ACHN (cell line): ENCODE data around the gene OPHN1.
"Not testable (repeated sequence)": the region's sequence is repeated elsewhere in the genome, so short reads cannot be mapped to it uniquely, and the experiment has no call there.

ENCODE experiments used
- DNase-seq: peaks from one replicate; pipeline ENCODE4 v3.0.0-alpha.2; 2015
- in situ Hi-C: cut with HindIII; loops from 2 replicates; pipeline ENCODE4 v1.10.0; 2017; ENCODE audit warnings: low sequenced_read_pairs, low pct_ligation_motif_present, low pct_unique_long_range_greater_than_20kb

The OPHN1 gene

DNA sequence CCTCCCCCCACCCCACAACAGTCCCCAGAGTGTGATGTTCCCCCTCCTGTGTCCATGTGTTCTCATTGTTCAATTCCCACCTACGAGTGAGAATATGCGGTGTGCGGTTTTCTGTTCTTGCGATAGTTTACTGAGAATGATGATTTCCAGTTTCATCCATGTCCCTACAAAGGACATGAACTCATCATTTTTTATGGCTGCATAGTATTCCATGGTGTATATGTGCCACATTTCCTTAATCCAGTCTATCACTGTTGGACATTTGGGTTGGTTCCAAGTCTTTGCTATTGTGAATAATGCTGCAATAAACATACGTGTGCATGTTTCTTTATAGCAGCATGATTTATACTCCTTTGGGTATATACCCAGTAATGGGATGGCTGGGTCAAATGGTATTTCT lies 55.7 kb downstream of the OPHN1 start:
- in situ Hi-C loops, DNase-seq: not testable (repeated sequence)

DNA sequence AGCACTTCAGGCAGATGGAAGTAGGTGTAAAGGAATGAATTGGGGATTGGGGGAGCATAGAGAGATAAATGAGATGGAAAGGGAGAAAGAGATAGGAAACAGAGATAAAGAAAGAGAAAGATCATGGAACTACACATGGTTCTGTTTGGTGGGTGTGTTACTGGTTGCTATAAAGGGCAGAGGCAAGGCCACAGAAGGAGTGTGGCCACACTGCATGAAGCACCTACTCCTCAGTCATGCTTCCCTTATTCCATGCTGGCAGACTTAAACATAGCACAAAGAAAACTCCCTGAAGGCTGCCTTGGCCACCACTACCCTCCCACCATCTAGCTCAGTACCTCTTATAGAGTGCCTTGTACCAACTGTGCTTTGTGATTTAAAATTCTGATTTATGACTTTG lies 56.9 kb downstream of the OPHN1 start:
- no peak for DNase-seq
- in situ Hi-C loops: no loop called here

DNA sequence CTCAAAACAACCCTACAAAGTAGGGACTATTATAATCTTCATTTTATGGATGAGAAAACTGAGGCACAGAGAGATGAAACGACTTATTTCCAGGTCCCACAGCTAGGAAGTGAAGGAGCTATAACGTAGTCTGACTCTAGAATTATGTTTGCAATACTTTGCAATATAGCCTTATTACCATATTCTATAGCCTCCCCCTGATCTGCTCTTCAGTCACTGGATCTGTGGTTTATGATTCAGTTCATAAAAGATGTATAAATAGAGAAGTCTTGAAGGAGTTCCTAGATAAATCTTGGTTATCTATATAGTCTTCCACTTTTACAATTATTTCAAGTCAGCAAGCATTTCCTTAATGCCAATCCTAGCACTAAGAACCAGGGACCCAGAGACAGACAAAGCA lies 57.5 kb downstream of the OPHN1 start:
- in situ Hi-C loops: no loop called here
- no peak for DNase-seq

DNA sequence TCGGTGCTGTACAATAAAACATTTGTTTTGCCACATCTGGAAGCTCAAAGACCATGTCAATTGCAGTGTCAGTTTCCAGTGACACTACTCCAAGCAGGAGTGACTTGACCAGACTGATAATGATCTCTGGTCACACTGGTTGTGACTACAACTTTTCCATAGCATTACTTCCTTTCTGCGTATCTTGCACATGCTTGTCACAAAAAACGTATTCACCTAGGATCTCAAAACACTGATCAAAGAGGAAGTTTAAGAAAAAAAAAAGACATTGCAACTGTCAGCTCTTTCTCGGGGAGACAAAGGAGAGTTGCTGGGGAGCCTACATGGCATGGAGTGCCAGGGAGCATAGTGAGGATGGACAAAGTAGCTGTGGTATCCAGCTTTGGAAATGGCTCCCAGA lies 60.6 kb downstream of the OPHN1 start:
- in situ Hi-C loops: no loop called here
- DNase-seq: no peak

DNA sequence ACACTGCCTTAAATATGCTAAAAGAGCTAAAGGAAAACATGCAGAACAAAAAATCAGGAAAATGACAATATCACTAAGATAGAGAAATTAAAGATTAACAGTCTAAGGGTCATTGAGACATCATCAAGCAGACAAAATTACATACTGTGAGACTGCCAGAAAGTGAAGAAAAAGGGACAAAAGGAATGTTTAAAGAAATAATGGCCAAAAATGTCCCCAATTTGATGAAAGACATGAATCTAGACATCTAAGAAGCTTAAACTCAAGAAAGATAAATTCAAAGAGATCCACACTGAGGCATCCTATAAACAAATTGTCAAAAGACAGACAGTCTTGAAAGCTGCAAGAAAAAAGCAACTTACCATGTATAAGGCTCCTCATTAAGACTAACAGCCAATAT lies 63.7 kb downstream of the OPHN1 start:
- DNase-seq: peak; percentile 1
- in situ Hi-C loops: no loop called here

DNA sequence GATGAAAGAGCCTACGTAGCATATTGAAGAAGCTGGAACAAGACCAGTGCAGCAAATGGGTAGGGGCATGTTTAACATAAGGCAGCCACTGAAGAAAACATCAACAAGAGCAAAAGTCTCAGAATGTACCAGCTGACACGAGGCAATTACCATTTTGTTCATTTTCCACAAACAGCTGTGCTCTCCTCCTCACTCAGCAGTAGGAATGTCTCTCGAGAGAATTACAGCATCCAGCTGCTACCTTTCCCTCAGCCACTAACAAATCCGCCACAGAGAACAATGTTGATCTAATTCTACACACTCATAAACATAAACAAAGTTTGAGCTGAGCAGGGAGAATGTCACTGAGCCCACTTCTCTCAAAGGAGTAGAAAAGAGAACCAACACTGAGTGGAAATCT lies 68.0 kb downstream of the OPHN1 start:
- in situ Hi-C loops: no loop called here
- no peak for DNase-seq

DNA sequence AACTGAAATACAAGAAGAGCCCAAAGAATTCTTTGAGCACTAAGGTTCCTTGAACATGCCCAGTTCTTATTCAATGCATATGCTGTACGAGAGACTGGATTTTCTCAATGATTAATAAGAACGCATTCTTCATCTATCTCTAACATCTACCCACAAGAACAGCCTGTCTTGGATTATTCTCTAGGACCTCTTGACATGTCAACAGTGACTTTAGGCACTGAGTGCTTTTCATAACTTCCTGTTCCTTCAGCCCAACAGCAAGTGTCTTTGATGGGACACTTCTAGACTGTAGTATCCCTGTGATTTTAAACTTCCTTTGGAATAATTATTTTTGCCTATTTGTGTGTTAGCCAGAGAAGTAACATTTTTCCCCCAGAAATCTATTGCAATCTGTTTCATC lies 69.3 kb downstream of the OPHN1 start:
- in situ Hi-C loops: no loop called here
- DNase-seq: no peak

DNA sequence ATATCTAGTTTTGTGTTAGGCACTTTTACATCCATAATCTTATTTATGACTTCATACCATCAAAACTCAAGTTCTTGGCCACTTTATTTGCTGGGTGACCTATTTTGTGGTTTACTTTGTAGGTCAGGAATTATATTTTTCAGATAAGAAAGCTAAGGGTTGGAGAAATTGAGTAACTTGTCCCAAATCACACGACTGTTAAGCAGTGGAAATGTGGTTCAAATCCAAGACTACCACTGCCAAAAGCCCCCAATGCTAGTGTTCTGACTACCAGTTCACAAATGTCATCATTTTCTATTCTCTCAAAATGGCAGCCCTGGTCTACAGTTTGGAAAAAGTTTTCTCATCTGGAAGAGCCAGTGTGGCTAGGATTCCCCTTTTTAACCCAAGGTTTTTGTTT lies 74.6 kb downstream of the OPHN1 start:
- no peak for DNase-seq
- in situ Hi-C loops: no loop called here

DNA sequence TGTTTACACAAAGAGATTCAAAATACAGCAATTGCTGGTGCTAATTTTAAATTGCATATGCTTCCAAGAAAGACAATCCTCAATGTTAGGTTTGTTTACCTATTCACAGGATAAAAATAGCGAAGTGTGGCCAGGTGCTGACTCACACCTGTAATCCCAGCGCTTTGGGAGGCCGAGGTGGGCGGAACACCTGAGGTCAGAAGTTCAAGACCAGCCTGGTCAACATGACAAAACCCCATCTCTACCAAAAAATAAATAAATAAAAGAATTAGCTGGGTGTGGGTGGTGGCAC lies 77.7 kb downstream of the OPHN1 start:
- no peak for DNase-seq

DNA sequence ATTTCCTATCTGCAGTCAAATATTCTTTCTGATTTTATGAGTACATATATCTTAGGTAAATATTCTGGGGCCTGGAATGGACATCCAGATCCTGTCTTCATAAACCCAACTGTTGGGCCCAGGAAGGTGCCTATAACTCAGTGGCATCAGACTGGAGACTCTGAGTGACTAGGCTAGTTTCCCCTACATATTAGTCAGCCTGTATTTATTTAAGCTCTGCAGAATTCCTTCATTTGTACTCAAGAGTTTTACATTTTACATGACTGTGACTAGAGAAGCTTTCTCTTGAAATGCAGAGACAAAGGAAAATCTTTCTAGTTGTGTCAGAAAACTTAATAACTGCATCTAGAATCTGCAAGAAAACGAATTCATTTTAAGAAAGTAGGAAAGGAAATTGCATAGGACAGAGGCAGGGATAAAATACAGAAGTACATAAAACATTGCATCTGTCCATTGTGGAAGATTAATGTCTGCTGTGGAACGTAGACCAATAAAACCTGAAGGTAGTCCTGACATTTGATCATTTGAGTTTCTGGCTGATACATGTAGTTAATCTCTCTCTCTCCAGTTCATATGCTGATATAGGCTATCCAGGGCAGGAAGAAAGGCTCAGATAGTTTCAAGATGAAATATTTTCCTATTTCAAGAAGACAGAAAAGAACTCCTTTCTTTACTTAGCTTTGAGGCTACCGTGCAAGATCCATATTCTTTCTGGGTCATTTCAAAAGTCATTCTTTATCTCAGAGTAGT lies 78.2 kb downstream of the OPHN1 start:
- in situ Hi-C loops: no loop called here

More for the DNA sequence above, 77.7 kb downstream of the OPHN1 start:
- in situ Hi-C loops: no loop called here

DNA sequence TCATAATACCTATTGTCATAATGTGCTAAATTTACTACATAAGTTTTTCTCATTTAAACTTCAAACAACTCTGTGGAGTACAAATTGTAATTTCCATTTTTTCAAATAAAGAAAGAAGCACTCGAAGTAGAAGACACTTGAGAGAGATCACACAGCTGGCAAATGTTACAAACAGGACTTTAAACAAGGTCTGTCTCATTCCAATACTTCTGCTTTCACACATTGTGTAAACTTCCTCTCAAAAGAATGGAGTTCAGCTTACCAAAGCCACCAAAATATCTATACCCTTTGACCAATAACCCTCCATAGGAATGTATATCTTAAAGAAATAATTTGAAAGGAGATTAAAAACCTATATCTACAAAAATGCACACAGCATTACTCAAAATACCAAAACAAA lies 88.3 kb downstream of the OPHN1 start:
- DNase-seq: no peak
- in situ Hi-C loops: no loop called here

More for the DNA sequence above, 78.2 kb downstream of the OPHN1 start:
- DNase-seq: no peak

DNA sequence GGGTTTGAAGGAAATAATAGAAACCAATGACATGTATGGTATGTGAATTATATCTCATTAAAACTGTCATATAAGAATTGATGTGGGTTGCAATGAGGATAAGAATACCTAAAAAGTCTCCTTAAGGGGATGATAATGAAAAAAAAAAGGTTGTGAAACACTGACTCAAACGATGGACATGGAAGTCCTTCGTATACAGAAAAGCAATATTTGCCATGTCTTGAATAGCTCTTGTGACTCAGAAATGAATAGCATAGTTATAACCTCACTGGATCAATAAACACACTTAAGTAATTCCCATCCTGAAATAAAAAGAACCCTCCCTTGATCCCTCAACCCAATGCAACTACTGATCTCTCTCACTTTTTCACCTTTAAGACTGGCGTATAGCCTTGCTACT lies 89.7 kb downstream of the OPHN1 start:
- no peak for DNase-seq
- in situ Hi-C loops: no loop called here

DNA sequence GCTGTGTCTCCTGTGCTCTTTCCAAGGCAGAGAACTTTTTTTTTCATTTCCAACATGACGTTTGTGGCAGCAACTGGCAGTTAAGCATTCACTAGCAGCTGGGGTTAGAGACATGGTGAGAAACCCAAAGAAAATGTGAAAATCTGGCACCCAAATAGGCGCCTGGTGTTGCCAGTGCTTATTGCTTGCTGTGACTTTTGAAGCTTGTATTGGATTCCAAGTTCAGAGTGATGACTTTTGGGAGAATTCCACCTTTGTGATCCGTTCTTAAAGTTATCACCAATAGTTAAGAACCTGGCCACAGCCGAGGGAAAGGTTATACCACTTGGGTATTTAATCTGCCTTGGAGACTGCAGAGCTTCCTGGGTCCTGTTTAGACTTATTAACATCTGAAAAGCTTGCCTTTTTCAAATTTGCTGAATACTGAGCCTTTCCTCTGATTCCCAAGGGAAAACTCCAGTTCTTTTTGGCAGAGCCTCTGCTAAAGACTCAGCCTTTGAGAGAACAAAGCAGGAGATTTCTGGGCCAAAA lies 101.0 kb downstream of the OPHN1 start:
- in situ Hi-C loops: no loop called here
- no peak for DNase-seq

DNA sequence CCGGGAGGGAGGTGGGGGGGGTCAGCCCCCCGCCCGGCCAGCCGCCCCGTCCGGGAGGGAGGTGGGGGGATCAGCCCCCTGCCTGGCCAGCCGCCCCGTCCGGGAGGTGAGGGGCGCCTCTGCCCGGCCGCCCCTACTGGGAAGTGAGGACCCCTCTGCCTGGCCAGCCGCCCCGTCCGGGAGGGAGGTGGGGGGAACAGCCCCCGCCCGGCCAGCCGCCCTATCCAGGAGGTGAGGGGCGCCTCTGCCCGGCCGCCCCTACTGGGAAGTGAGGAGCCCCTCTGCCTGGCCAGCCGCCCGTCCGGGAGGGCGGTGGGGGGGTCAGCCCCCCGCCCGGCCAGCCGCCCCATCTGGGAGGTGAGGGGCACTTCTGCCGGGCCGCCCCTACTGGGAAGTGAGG lies 106.5 kb downstream of the OPHN1 start:
- in situ Hi-C loops, DNase-seq: not testable (repeated sequence)

DNA sequence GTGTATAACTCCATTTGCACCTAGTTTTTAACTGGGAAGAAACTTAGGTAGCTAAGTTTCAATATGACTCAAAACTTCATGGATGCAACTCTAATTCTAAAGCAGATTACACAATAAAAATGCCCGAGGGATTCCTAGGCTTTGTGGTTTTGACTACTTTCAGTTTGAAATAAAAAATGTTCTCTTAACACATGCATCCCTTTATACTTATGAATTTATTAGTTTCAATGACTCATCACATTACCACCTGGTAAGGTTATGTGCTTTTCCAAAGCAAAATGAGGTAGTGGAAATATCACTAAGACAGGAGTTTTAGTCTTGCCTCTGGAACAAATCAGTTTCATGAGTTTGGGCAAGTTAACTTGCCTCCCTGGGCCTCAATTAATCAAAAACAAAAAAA lies 125.5 kb downstream of the OPHN1 start:
- in situ Hi-C loops: no loop called here
- DNase-seq: peak; percentile 12

DNA sequence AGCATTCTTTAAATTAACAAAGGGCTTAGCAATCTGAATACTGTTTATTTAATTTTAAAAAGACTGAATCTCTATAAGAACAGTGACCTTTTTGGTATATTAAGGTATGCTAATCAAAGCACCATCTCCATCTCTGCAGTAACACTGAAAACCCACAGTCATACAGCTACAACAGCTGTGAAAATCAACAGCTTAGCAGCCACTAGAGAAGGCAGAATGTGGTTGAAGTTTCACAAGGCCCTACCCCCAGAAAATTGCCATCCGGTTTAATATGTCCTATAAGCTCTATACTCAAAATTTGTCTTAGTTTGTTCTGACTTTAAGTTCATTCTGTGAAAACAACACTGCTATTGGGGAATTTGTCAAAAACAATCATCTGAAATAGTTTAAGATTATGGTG lies 128.7 kb downstream of the OPHN1 start:
- in situ Hi-C loops: no loop called here
- DNase-seq: no peak

DNA sequence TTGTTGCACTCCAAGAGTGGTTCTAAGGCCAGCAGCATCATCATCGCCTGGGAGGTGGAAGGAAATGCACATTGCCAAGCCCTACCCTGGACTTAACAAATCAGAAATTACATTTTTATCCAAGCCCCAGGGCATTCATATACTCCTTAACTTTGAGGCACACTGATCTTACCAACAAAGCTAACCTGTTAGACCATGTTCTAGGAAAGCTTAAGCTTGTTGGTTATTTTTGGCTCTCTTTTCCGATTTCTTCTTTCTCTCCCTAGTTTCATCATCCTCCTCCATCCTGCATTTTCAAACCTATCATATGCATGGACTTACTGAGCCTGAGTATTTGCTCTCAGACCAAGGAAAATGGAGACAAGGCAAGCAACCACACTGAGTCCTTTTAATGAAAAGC lies 133.4 kb downstream of the OPHN1 start:
- in situ Hi-C loops: no loop called here
- no peak for DNase-seq

DNA sequence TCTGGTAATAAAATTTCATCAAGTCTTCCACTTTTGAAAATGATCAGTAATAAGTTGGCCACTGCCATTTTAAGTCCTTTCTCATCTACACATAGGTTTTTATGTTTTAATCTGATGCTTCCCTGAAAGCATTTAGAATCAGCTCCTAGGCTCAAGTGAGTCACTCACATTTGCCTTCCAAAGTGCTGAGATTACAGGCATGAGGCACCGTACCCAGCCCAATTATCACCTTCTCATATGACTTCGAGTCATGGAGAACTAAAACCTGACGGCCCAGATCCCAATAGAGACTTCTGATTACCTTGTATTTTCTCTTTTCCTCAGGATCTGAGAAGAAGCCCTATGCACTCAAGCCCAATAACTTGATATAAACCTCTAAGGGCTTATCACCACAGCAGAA lies 140.8 kb downstream of the OPHN1 start:
- in situ Hi-C loops: no loop called here
- DNase-seq: no peak

DNA sequence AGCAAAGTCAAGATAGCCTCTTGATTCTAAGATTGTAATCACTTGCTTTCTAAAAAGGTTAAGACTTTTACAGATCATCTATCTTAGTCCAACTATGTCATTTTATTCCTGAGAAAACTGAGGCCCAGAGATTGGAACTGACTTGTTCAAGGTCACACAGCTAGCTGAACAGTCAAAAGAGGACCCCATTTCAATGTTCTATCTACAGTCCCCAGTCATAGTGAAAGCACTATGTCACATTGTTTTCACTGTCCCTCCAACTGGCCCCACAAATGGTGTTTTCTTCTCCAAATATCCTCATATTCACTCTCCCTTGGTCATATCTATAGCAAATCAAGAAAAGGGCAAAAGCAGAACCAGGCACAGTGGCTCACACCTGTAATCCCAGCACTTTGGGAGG lies 145.2 kb downstream of the OPHN1 start:
- DNase-seq: no peak
- in situ Hi-C loops: no loop called here

DNA sequence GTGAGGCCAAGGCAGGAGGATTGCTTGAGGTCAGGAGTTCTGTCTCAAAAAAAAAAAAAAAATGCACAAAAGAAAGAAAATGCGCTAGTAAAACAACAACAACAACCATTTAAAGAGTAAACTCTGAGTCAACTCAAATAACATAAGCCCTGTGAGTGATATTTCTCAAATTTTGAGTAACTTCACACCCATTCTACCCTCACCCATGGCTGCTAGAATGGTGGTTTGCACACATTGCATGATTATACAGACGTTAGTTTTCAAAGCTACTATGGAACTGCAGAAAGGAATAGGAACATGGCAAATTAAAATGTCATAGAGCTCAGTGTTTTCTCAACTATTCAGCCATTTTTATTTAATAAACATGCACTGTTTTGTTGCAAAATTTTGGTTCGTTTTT lies 145.9 kb downstream of the OPHN1 start:
- in situ Hi-C loops: no loop called here

DNA sequence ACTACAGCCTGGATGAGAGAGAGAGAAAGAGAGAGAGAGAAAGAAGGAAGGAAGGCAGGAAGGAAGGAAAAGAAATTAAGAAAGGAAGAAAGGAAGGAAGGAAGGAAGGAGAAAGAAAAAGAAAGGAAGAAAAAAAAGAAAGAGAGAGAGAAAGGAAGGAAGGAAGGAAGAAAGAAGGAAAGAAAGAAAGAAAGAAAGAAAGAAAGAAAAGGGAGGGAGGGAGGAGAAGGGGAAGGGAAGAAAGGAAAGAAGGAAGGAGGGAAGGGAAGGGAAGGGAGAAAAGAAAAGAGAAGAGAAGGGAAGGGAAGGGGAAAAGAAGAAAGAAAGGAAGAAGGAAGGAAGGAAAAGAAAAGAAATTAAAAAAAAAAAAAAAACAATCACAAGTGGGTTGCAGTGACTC lies 146.3 kb downstream of the OPHN1 start:
- DNase-seq: no peak
- in situ Hi-C loops: no loop called here

More for the DNA sequence above, 145.9 kb downstream of the OPHN1 start:
- no peak for DNase-seq
